Epithelial cell of proximal tubule (primary cell): Measurements from ENCODE around the gene MDFIC2. TPM values are rescaled to one million over a fixed set of nuclear protein-coding genes. Genes with fewer than 3 reads are reported as not detected.

Experiments used
- DNase-seq: peaks from one replicate; pipeline ENCODE4 v3.0.0-alpha.2; 2011; ENCODE audit warnings: low read depth
- H3K4me3 ChIP-seq: 2 replicates; pipeline ENCODE4 v1.5.1; 2011; ENCODE audit warnings: low read depth, mild to moderate bottlenecking, low read length
- CTCF ChIP-seq: conservative IDR thresholded peaks from 2 replicates; pipeline ENCODE4 v1.5.1; 2012; ENCODE audit warnings: low read depth, mild to moderate bottlenecking, low read length
- total RNA-seq: library from RNA; depleted of rRNA; stranded (reverse); fragments of >200 nt; gene quantifications from 2 replicates; pipeline ENCODE4 v1.2.3, GENCODE V29; 2015

MDFIC2 gene
- total RNA-seq, 1 donor from 2014 or later, result not detected

- H3K4me3 ChIP-seq, result no peak overlapping the region
- no peak for TF ChIP-seq CTCF
- no peak for DNase-seq
Observed at GRCh38 chr3:70186221-70186620, 126.2 kb downstream of the MDFIC2 start.

- no peak for TF ChIP-seq CTCF
- H3K4me3 ChIP-seq, result no peak overlapping the region
- no peak for DNase-seq
Observed at GRCh38 chr3:70185661-70186060, 126.8 kb downstream of the MDFIC2 start.

- H3K4me3 ChIP-seq, result no peak overlapping the region
- DNase-seq, result no peak
- no peak for TF ChIP-seq CTCF
Observed at GRCh38 chr3:70183781-70184504, 128.5 kb downstream of the MDFIC2 start.

- no peak for DNase-seq
- no peak for TF ChIP-seq CTCF
- no peak overlapping the region for H3K4me3 ChIP-seq
Observed at GRCh38 chr3:70182166-70182565, 130.3 kb downstream of the MDFIC2 start.

- no peak for DNase-seq
- no peak for TF ChIP-seq CTCF
- no peak overlapping the region for H3K4me3 ChIP-seq
Observed at GRCh38 chr3:70180664-70181063, 131.8 kb downstream of the MDFIC2 start.

- TF ChIP-seq CTCF, result no peak
Observed at GRCh38 chr3:70179111-70179510, 133.3 kb downstream of the MDFIC2 start.

More at GRCh38 chr3:70179111-70179510, 133.3 kb downstream of the MDFIC2 start:
- DNase-seq, result no peak
- H3K4me3 ChIP-seq, result no peak overlapping the region
